ENCODE results near the gene TPBGL. TPM values are rescaled to one million over a fixed set of nuclear protein-coding genes. Genes with fewer than 3 reads are reported as not detected.

Gene TPBGL
- total and polyA plus RNA-seq, 9 donors, result 0.13 to 0.47 (median 0.27) TPM; not detected in 2

GRCh38 chr11:75194147-75194546 lies 46.4 kb upstream of the TPBGL start:
- no peak for TF ChIP-seq POLR2A (IDR thresholded peaks at IDR 0.05)
- no peak for TF ChIP-seq EP300 (IDR thresholded peaks at IDR 0.05)
- TF ChIP-seq CTCF (IDR thresholded peaks at IDR 0.05), result no peak
- Histone ChIP-seq H3K27me3 (no peaks in the 10 kb centered on the region), H3K36me3 (no peaks in the 10 kb centered on the region), H3K4me3 (no peak overlapping the region), H3K27ac (no peak overlapping the region), H3K9me3 (no peaks in the 10 kb centered on the region), H3K4me1 (ENCODE audit: insufficient read depth) (no peaks in the 10 kb centered on the region)
- DNase-seq, result no peak
- WGBS, 3 donors, result 58 to 64% (median 61%) methylated on average over 5 of the region's 5 CpGs
- intact Hi-C loops (cut with DNase I), result no loop called here

- 54 to 59% (median 59%) methylated on average over 7 of the region's 7 CpGs for WGBS, 3 donors
- intact Hi-C loops (cut with DNase I), result no loop called here
Measured at GRCh38 chr11:75195167-75195962, 45.2 kb upstream of the TPBGL start.

GRCh38 chr11:75196426-75196825 lies 44.1 kb upstream of the TPBGL start:
- TF ChIP-seq EP300 (IDR thresholded peaks at IDR 0.05), result no peak
- TF ChIP-seq CTCF (IDR thresholded peaks at IDR 0.05), result no peak
- TF ChIP-seq POLR2A (IDR thresholded peaks at IDR 0.05), result no peak
- intact Hi-C loops (cut with DNase I), result no loop called here

More at GRCh38 chr11:75195167-75195962, 45.2 kb upstream of the TPBGL start:
- Histone ChIP-seq H3K4me1 (ENCODE audit: insufficient read depth) (no peaks in the 10 kb centered on the region), H3K4me3 (no peak overlapping the region), H3K36me3 (no peaks in the 10 kb centered on the region), H3K9me3 (no peaks in the 10 kb centered on the region), H3K27ac (no peak overlapping the region), H3K27me3 (no peaks in the 10 kb centered on the region)
- no peak for TF ChIP-seq EP300 (IDR thresholded peaks at IDR 0.05)
- TF ChIP-seq POLR2A (IDR thresholded peaks at IDR 0.05), result no peak
- TF ChIP-seq CTCF (IDR thresholded peaks at IDR 0.05), result no peak
- no peak for DNase-seq

GRCh38 chr11:75197512-75198277 lies 42.9 kb upstream of the TPBGL start:
- WGBS, 3 donors, result 91 to 100% (median 93%) methylated on average over 4 of the region's 4 CpGs
- intact Hi-C loops (cut with DNase I), result no loop called here
- Histone ChIP-seq H3K9me3 (no peaks in the 10 kb centered on the region), H3K27me3 (no peaks in the 10 kb centered on the region), H3K4me3 (no peak overlapping the region), H3K36me3 (no peaks in the 10 kb centered on the region), H3K27ac (no peak overlapping the region), H3K4me1 (ENCODE audit: insufficient read depth) (no peaks in the 10 kb centered on the region)
- DNase-seq, result no peak
- TF ChIP-seq CTCF (IDR thresholded peaks at IDR 0.05) (no peak), EP300 (IDR thresholded peaks at IDR 0.05) (no peak), POLR2A (IDR thresholded peaks at IDR 0.05) (no peak)

More at GRCh38 chr11:75196426-75196825, 44.1 kb upstream of the TPBGL start:
- Histone ChIP-seq H3K4me3 (no peak overlapping the region), H3K36me3 (no peaks in the 10 kb centered on the region), H3K27ac (no peak overlapping the region), H3K4me1 (ENCODE audit: insufficient read depth) (no peaks in the 10 kb centered on the region), H3K27me3 (no peaks in the 10 kb centered on the region), H3K9me3 (no peaks in the 10 kb centered on the region)
- WGBS, 3 donors, result 61 to 64% (median 61%) methylated on average over 8 of the region's 8 CpGs
- DNase-seq, result no peak

All from ovary (tissue), 9 donors.